GM18951 (cell line): ENCODE results near the gene ENKD1.

Source experiments
- POLR2A ChIP-seq: IDR thresholded peaks from 4 replicates; pipeline ENCODE4 v1.6.1; 2011; ENCODE audit warnings: mild to moderate bottlenecking; ENCODE audit not compliant: insufficient read length, insufficient read depth; ENCODE audit errors: extremely low read depth
- in situ Hi-C: fragments of 300-500 bp; cut with MboI; formaldehyde crosslinking; loops from one replicate; pipeline ENCODE4 v1.12.0; 2022; ENCODE audit warnings: low sequenced_read_pairs, mixed read lengths, inconsistent platforms; ENCODE audit not compliant: unreplicated experiment

The ENKD1 gene

GRCh38 chr16:67647681-67648080 is 18.9 kb downstream of the ENKD1 start:
- in situ Hi-C loops, result no loop called here
- TF ChIP-seq POLR2A, result no peak

- in situ Hi-C loops, result no loop called here
- no peak for TF ChIP-seq POLR2A
Measured at GRCh38 chr16:67647111-67647651, 19.4 kb downstream of the ENKD1 start.

- no peak for TF ChIP-seq POLR2A
- in situ Hi-C loops, result no loop called here
Measured at GRCh38 chr16:67645397-67646121, 21.0 kb downstream of the ENKD1 start.

- no peak for TF ChIP-seq POLR2A
- in situ Hi-C loops, result loop anchor here (5.0 kb wide), 1 partner anchor 102 kb away; no protein-coding TSS in a partner anchor
Measured at GRCh38 chr16:67644038-67644437, 22.5 kb downstream of the ENKD1 start.

GRCh38 chr16:67641779-67642708 is 24.5 kb downstream of the ENKD1 start:
- in situ Hi-C loops, result loop anchor here (5.0 kb wide), 1 partner anchor 100 kb away; no protein-coding TSS in a partner anchor
- no peak for TF ChIP-seq POLR2A

- in situ Hi-C loops, result no loop called here
Measured at GRCh38 chr16:67637625-67638024, 28.9 kb downstream of the ENKD1 start.

GRCh38 chr16:67636713-67637112 is 29.8 kb downstream of the ENKD1 start:
- in situ Hi-C loops, result no loop called here
- TF ChIP-seq POLR2A, result no peak

More at GRCh38 chr16:67637625-67638024, 28.9 kb downstream of the ENKD1 start:
- no peak for TF ChIP-seq POLR2A

GRCh38 chr16:67632415-67633172 is 34.0 kb downstream of the ENKD1 start:
- in situ Hi-C loops, result no loop called here
- no peak for TF ChIP-seq POLR2A

GRCh38 chr16:67628216-67628615 is 38.3 kb downstream of the ENKD1 start:
- in situ Hi-C loops, result no loop called here
- no peak for TF ChIP-seq POLR2A

- TF ChIP-seq POLR2A, result no peak
- in situ Hi-C loops, result no loop called here
Measured at GRCh38 chr16:67613808-67614207, 52.7 kb downstream of the ENKD1 start.
